ENCODE measurements around the gene AHDC1.

- TF ChIP-seq CTCF (IDR thresholded peaks at IDR 0.05) (no peak), EP300 (IDR thresholded peaks at IDR 0.05) (no peak)
Measured at GRCh38 chr1:27635396-27636142, 31.6 kb upstream of the AHDC1 start.
